8988T (cell line): ENCODE results near the gene CACNA1G.

Experiments used
- DNase-seq: peaks from one replicate; pipeline ENCODE4 v3.0.0; 2011

The CACNA1G gene

GRCh38 chr17:50635732-50635981 lies 75.1 kb downstream of the CACNA1G start:
- no peak for DNase-seq

- DNase-seq, result no peak
Observed at GRCh38 chr17:50635982-50636803, 75.7 kb downstream of the CACNA1G start.

GRCh38 chr17:50636804-50637195 lies 76.3 kb downstream of the CACNA1G start:
- DNase-seq, result no peak

GRCh38 chr17:50637829-50638605 lies 77.5 kb downstream of the CACNA1G start:
- DNase-seq, result no peak

GRCh38 chr17:50638606-50638965 lies 78.1 kb downstream of the CACNA1G start:
- no peak for DNase-seq

GRCh38 chr17:50638966-50639713 lies 78.6 kb downstream of the CACNA1G start:
- DNase-seq, result peak; percentile 89

- no peak for DNase-seq
Observed at GRCh38 chr17:50640686-50641351, 80.3 kb downstream of the CACNA1G start.

- no peak for DNase-seq
Observed at GRCh38 chr17:50641357-50641756, 80.8 kb downstream of the CACNA1G start.

- DNase-seq, result no peak
Observed at GRCh38 chr17:50642071-50642721, 81.7 kb downstream of the CACNA1G start.

GRCh38 chr17:50642722-50643656 lies 82.5 kb downstream of the CACNA1G start:
- no peak for DNase-seq

- DNase-seq, result no peak
Observed at GRCh38 chr17:50645748-50646682, 85.5 kb downstream of the CACNA1G start.

- DNase-seq, result no peak
Observed at GRCh38 chr17:50647187-50647586, 86.7 kb downstream of the CACNA1G start.

GRCh38 chr17:50649042-50649908 lies 88.8 kb downstream of the CACNA1G start:
- DNase-seq, result no peak

GRCh38 chr17:50651661-50652060 lies 91.1 kb downstream of the CACNA1G start:
- no peak for DNase-seq

- no peak for DNase-seq
Observed at GRCh38 chr17:50653738-50654137, 93.2 kb downstream of the CACNA1G start.

GRCh38 chr17:50656509-50656908 lies 96.0 kb downstream of the CACNA1G start:
- no peak for DNase-seq

GRCh38 chr17:50657054-50657453 lies 96.5 kb downstream of the CACNA1G start:
- DNase-seq, result no peak

- DNase-seq, result no peak
Observed at GRCh38 chr17:50657627-50658026, 97.1 kb downstream of the CACNA1G start.

GRCh38 chr17:50658616-50659015 lies 98.1 kb downstream of the CACNA1G start:
- DNase-seq, result no peak
